Measurements from ENCODE around the gene MCRIP2. TPM values are rescaled to one million over a fixed set of nuclear protein-coding genes. Genes with fewer than 3 reads are reported as not detected.
"Not testable (repeated sequence)": the region's sequence is repeated elsewhere in the genome, so short reads cannot be mapped to it uniquely, and the experiment has no call there.

The MCRIP2 gene
- total RNA-seq, 1 donor from 2014 or later = 181 TPM

DNA sequence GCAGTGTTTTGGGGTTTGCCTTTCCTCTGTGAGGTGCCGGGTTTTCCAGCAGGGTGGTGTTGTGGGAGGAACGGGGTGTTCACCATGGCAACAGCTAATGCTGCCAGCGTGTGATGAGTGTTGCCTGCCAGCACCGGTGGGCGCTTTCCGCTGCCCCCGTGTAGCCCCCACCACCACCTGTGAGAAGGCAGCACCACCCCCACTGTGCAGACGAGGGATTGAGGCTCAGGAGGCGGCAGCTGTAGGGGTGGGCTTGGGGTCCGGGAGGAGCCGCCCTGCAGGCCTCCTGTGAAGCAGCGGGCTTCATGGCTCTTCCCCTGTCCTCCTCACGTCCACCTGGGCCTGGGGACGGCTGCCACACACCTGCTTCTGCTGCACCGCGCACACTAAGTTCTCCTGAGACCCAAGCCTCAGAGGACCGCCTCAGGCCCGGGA lies 46.5 kb upstream of the MCRIP2 start:
- H3K36me3 ChIP-seq = peaks cover 8% of the 10 kb centered on the region
- DNase-seq = no peak
- H3K4me1 ChIP-seq = peaks cover 34% of the 10 kb centered on the region
- no peak overlapping the region for H3K27ac ChIP-seq (replicated peaks)
- no peaks in the 10 kb centered on the region for H3K27me3 ChIP-seq (ENCODE audit: low read depth)
- TF ChIP-seq, protein P1, sequence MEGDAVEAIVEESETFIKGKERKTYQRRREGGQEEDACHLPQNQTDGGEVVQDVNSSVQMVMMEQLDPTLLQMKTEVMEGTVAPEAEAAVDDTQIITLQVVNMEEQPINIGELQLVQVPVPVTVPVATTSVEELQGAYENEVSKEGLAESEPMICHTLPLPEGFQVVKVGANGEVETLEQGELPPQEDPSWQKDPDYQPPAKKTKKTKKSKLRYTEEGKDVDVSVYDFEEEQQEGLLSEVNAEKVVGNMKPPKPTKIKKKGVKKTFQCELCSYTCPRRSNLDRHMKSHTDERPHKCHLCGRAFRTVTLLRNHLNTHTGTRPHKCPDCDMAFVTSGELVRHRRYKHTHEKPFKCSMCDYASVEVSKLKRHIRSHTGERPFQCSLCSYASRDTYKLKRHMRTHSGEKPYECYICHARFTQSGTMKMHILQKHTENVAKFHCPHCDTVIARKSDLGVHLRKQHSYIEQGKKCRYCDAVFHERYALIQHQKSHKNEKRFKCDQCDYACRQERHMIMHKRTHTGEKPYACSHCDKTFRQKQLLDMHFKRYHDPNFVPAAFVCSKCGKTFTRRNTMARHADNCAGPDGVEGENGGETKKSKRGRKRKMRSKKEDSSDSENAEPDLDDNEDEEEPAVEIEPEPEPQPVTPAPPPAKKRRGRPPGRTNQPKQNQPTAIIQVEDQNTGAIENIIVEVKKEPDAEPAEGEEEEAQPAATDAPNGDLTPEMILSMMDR (IDR thresholded peaks at IDR 0.05; ENCODE audit: borderline replicate concordance) = no peak
- no peaks in the 10 kb centered on the region for H3K9me3 ChIP-seq (replicated peaks)
- H3K4me3 ChIP-seq = no peak overlapping the region
- intact Hi-C loops (cut with micrococcal nuclease) = no loop called here

DNA sequence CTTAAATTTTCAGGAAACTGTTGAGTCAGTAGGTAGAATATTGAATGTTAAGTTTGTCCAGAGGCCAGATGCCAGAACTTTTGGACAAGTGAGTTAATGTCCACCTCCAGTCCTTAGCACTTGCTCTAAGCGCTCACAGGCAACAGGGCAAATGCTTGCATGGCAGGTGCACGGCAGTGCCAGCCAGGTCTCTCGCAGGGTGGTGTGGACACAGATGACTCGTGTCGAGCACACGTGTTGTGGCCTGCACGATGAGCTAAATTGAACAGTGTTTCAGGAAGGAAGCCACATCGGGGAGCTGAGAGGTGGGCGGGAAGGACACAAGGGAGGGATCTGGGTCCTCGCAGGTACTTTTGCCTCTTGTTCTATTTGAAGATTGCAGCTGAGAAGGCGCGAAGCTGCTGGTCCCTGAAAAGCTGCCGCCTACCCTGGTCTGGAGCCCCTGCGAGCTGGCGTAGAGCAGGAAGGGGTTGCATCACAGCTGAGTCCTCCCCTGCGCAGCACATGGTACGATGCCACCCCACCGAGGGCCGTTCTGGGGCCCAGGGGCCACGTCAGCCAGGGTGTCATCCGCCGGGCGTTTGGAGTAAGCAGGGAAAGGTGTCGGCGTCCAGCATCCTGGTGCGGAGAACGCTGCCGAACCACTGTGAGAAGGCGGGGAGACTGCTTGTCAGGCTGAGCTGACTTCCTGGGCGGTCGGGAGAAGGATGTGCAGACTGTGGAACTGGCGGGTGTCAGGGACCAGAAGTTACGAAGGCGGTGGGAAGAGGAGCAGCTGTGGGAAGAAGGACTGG lies 45.5 kb upstream of the MCRIP2 start:
- TF ChIP-seq, protein P1 (IDR thresholded peaks at IDR 0.05; ENCODE audit: borderline replicate concordance) = no peak
- H3K36me3 ChIP-seq = peaks cover 8% of the 10 kb centered on the region
- H3K4me3 ChIP-seq = no peak overlapping the region
- no peaks in the 10 kb centered on the region for H3K27me3 ChIP-seq (ENCODE audit: low read depth)
- H3K27ac ChIP-seq (replicated peaks) = no peak overlapping the region
- intact Hi-C loops (cut with micrococcal nuclease) = no loop called here
- no peaks in the 10 kb centered on the region for H3K9me3 ChIP-seq (replicated peaks)
- H3K4me1 ChIP-seq = peaks cover 24% of the 10 kb centered on the region
- DNase-seq = no peak

DNA sequence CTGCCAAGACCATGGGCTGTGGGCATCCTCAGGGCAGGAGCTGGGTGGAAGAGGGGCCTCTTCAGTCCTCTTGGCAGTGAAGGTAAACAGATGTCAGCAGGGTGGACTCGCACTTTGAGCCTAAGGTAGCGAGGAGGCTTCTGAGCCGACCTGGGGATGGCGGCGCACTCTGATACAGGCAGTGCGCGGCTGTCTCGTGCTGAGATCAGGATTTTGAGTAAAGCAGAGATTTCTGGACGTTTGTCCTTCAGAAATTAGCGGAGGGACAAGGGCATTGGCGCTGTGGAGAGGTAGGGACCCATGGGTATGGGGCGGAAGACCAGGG lies 44.9 kb upstream of the MCRIP2 start:
- peaks cover 18% of the 10 kb centered on the region for H3K4me1 ChIP-seq
- H3K4me3 ChIP-seq = no peak overlapping the region
- no peak for DNase-seq
- no peak overlapping the region for H3K27ac ChIP-seq (replicated peaks)
- no peaks in the 10 kb centered on the region for H3K9me3 ChIP-seq (replicated peaks)
- TF ChIP-seq, protein P1 (IDR thresholded peaks at IDR 0.05; ENCODE audit: borderline replicate concordance) = no peak
- H3K36me3 ChIP-seq = peaks cover 8% of the 10 kb centered on the region
- no peaks in the 10 kb centered on the region for H3K27me3 ChIP-seq (ENCODE audit: low read depth)
- intact Hi-C loops (cut with micrococcal nuclease) = no loop called here

DNA sequence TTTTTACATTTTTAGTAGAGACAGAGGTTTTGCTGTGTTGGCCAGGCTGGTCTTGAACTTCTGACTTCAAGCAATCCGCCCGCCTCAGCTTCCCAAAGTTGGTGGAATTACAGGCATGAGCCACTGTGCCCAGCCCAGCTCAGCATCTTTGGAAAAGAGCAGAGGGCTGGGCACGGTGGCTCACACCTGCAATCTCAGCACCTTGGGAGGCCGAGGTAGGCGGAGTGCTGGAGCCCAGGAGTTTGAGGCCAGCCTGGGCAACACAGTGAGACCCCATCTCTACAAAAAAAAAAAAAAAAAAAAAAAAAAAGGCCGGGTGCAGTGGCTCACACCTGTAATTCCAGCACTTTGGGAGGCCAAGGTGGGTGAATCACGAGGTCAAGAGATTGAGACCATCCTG lies 44.0 kb upstream of the MCRIP2 start:
- intact Hi-C loops (cut with micrococcal nuclease); H3K27ac ChIP-seq (replicated peaks); H3K4me3 ChIP-seq; H3K36me3 ChIP-seq; H3K27me3 ChIP-seq (ENCODE audit: low read depth); H3K9me3 ChIP-seq (replicated peaks); H3K4me1 ChIP-seq; DNase-seq: not testable (repeated sequence)

DNA sequence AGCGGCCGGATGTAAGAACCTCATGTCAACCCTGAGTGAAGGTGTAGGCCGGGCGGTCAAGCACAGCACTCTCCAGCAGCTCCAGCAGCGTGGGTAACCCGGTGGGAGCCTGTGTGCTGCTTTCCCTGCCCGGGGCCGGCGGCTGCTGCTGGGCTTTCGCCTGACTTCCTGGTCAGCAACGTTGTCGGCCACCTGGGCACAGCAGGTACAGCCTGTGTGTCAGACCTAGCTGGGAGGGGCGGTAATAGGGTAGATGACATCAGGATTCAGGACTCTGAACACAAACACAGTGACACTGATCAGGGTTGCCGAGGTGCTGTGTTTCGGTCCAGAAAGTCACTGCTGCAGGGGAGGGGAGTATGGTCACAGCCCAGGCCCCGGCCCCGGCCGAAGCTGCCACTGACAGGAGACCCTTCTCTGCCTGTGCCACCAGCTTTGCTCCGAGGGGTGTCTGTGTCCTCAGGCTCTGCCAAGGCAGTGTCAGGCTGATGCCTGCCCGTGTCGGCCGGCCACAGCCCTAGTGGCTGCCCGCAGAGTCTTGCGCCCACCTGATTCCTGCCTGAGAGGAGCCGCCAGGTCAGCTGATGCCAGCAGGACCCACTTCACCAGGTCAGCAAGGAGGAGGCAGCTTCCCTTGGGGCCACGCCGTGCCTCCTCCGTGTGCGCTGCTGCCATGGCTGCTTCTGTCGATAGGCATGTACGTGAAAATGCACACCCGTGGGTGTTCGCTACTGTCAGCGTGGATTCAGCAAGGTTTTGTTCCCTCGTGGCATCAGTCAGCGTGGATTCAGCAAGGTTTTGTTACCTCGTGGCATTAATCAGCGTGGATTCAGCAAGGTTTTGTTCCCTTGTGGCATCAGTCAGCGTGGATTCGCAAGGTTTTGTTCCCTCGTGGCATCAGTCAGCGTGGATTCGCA lies 42.5 kb upstream of the MCRIP2 start:
- no peaks in the 10 kb centered on the region for H3K4me1 ChIP-seq
- peaks cover 8% of the 10 kb centered on the region for H3K36me3 ChIP-seq
- intact Hi-C loops (cut with micrococcal nuclease) = no loop called here
- no peak overlapping the region for H3K27ac ChIP-seq (replicated peaks)
- TF ChIP-seq, protein P1 (IDR thresholded peaks at IDR 0.05; ENCODE audit: borderline replicate concordance) = no peak
- DNase-seq = no peak
- H3K27me3 ChIP-seq (ENCODE audit: low read depth) = no peaks in the 10 kb centered on the region
- H3K4me3 ChIP-seq = no peak overlapping the region
- no peaks in the 10 kb centered on the region for H3K9me3 ChIP-seq (replicated peaks)

DNA sequence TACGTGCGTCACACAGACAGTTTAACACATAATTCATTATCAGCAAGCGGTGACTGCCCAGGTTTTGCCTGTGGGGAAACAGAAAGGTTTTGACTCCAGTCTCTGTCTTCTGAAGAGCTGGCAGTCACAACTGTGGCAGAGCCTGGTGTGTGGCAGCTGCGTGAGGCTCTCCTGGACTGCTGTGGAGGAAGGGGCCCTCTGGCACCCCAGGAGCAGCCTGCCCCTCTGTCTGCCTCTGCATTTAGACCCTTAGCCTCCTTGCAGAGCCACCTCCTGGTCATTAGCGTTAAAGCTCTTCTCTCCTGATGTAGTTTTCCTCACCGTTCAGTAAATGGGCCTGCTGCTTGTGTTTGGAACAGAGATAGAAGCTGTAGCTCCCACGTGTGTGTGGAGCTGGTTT lies 40.8 kb upstream of the MCRIP2 start:
- Histone ChIP-seq H3K27ac (replicated peaks) (no peak overlapping the region), H3K4me1 (no peaks in the 10 kb centered on the region), H3K36me3 (peaks cover 8% of the 10 kb centered on the region), H3K4me3 (no peak overlapping the region), H3K9me3 (replicated peaks) (peaks cover 6% of the 10 kb centered on the region), H3K27me3 (ENCODE audit: low read depth) (no peaks in the 10 kb centered on the region)
- TF ChIP-seq, protein P1 (IDR thresholded peaks at IDR 0.05; ENCODE audit: borderline replicate concordance) = no peak
- intact Hi-C loops (cut with micrococcal nuclease) = no loop called here
- no peak for DNase-seq

Data from left ventricle myocardium inferior (tissue), 1 donor.